ENCODE results near the gene NDNF. TPM values are rescaled to one million over a fixed set of nuclear protein-coding genes. Genes with fewer than 3 reads are reported as not detected.

The NDNF gene
- total RNA-seq, 4 donors from 2014 or later: 11.6 to 16.0 (median 12.1) TPM

GRCh38 chr4:121079376-121079775, 7.0 kb upstream of the NDNF start:
- no peaks in the 10 kb centered on the region for H3K9me3 ChIP-seq
- WGBS: 71% methylated on average over 1 of the region's 1 CpG
- no peaks in the 10 kb centered on the region for H3K36me3 ChIP-seq
- no peak for DNase-seq (ENCODE audit: extremely low spot score)
- no peaks in the 10 kb centered on the region for H3K4me1 ChIP-seq
- no peak overlapping the region for H3K27ac ChIP-seq (replicated peaks in 1 of 4)
- intact Hi-C loops (cut with DNase I): no loop called here
- no peak overlapping the region for H3K4me3 ChIP-seq
- peaks cover 0 to 4% (median 0%) of the 10 kb centered on the region in 4 donors for H3K27me3 ChIP-seq
- TF ChIP-seq CTCF (IDR thresholded peaks at IDR 0.05): no peak
- TF ChIP-seq POLR2A (IDR thresholded peaks at IDR 0.05; ENCODE audit: low read depth): no peak
- TF ChIP-seq EP300 (IDR thresholded peaks at IDR 0.05): no peak
- TF ChIP-seq POLR2AphosphoS5 (IDR thresholded peaks at IDR 0.05): no peak

- no peak overlapping the region for H3K27ac ChIP-seq (replicated peaks in 1 of 4)
- DNase-seq (ENCODE audit: extremely low spot score): no peak
- H3K27me3 ChIP-seq: peaks cover 0 to 4% (median 0%) of the 10 kb centered on the region in 4 donors
- peaks cover 0 to 8% (median 7%) of the 10 kb centered on the region in 4 donors for H3K4me1 ChIP-seq
- no peak overlapping the region for H3K4me3 ChIP-seq
- TF ChIP-seq POLR2AphosphoS5 (IDR thresholded peaks at IDR 0.05) (no peak), EP300 (IDR thresholded peaks at IDR 0.05) (no peak), POLR2A (IDR thresholded peaks at IDR 0.05; ENCODE audit: low read depth) (no peak), CTCF (IDR thresholded peaks at IDR 0.05) (no peak)
- no peaks in the 10 kb centered on the region for H3K36me3 ChIP-seq
- WGBS: 73% methylated on average over 5 of the region's 5 CpGs
- H3K9me3 ChIP-seq: no peaks in the 10 kb centered on the region
- intact Hi-C loops (cut with DNase I): no loop called here
Measured at GRCh38 chr4:121077496-121077895, 5.2 kb upstream of the NDNF start.

- Histone ChIP-seq H3K4me1 (peaks cover 5 to 16% (median 15%) of the 10 kb centered on the region in 4 donors), H3K27me3 (peaks cover 0 to 14% (median 0%) of the 10 kb centered on the region in 4 donors), H3K27ac (replicated peaks in 1 of 4) (no peak overlapping the region), H3K36me3 (no peaks in the 10 kb centered on the region), H3K4me3 (no peak overlapping the region), H3K9me3 (no peaks in the 10 kb centered on the region)
- intact Hi-C loops (cut with DNase I): no loop called here
- 78% methylated on average over 6 of the region's 6 CpGs for WGBS
- DNase-seq (ENCODE audit: extremely low spot score): no peak
- TF ChIP-seq POLR2A (IDR thresholded peaks at IDR 0.05; ENCODE audit: low read depth) (no peak), CTCF (IDR thresholded peaks at IDR 0.05) (no peak), EP300 (IDR thresholded peaks at IDR 0.05) (no peak), POLR2AphosphoS5 (IDR thresholded peaks at IDR 0.05) (no peak)
Measured at GRCh38 chr4:121076416-121076815, 4.1 kb upstream of the NDNF start.

GRCh38 chr4:121073672-121074381, 1.5 kb upstream of the NDNF start:
- no peak for TF ChIP-seq POLR2A (IDR thresholded peaks at IDR 0.05; ENCODE audit: low read depth)
- Histone ChIP-seq H3K9me3 (no peaks in the 10 kb centered on the region), H3K4me3 (no peak overlapping the region), H3K36me3 (no peaks in the 10 kb centered on the region), H3K4me1 (peaks cover 5 to 29% (median 24%) of the 10 kb centered on the region in 4 donors), H3K27me3 (peaks cover 0 to 29% (median 0%) of the 10 kb centered on the region in 4 donors), H3K27ac (replicated peaks in 1 of 4) (no peak overlapping the region)
- WGBS: 81% methylated on average over 5 of the region's 5 CpGs
- intact Hi-C loops (cut with DNase I): loop anchor here (5.0 kb wide), 1 partner anchor 152 kb away; the partner anchor contains the start of gene PRDM5
- DNase-seq (ENCODE audit: extremely low spot score): no peak

GRCh38 chr4:121073004-121073435, 685 bp upstream of the NDNF start:
- Histone ChIP-seq H3K36me3 (no peaks in the 10 kb centered on the region), H3K27ac (replicated peaks in 1 of 4) (peak overlapping the region; percentile 34 to 75 (median 58)), H3K9me3 (no peaks in the 10 kb centered on the region), H3K4me1 (peaks cover 5 to 29% (median 24%) of the 10 kb centered on the region in 4 donors), H3K27me3 (peaks cover 0 to 29% (median 0%) of the 10 kb centered on the region in 4 donors), H3K4me3 (peak overlapping the region; percentile 64 to 78 (median 67))
- WGBS: 5% methylated on average over 12 of the region's 12 CpGs
- DNase-seq (ENCODE audit: extremely low spot score): no peak
- TF ChIP-seq CTCF (IDR thresholded peaks at IDR 0.05): no peak
- TF ChIP-seq EP300 (IDR thresholded peaks at IDR 0.05): no peak
- no peak for TF ChIP-seq POLR2AphosphoS5 (IDR thresholded peaks at IDR 0.05)
- TF ChIP-seq POLR2A (IDR thresholded peaks at IDR 0.05; ENCODE audit: low read depth): no peak
- intact Hi-C loops (cut with DNase I): loop anchor here (5.0 kb wide), 1 partner anchor 151 kb away; the partner anchor contains the start of gene PRDM5
